Upper lobe of left lung (tissue), 4 donors: Measurements from ENCODE around the gene KCNK1.

ENCODE experiments used
- CTCF ChIP-seq, 6 experiments: fragments of 450-650 bp in 4 of 6; fragments of 200-600 bp in 2 of 6; sonication (generic) in 2 of 6; IDR thresholded peaks; one replicate each; pipeline ENCODE4 v1.5.1; 2016 to 2019; ENCODE audit warnings: antibody characterized with exemption in 6 of 6
- EP300 ChIP-seq, 4 donors: sonication (generic); formaldehyde crosslinking; IDR thresholded peaks; one replicate each; pipeline ENCODE4 v1.5.1; 2017; ENCODE audit warnings: antibody characterized with exemption in 4 of 4, control low read depth in 2 of 4
- POLR2AphosphoS5 ChIP-seq, 2 donors: sonication (generic); formaldehyde crosslinking; IDR thresholded peaks; one replicate each; pipeline ENCODE4 v1.5.1; 2017; ENCODE audit warnings: antibody characterized with exemption in 2 of 2

- TF ChIP-seq CTCF (IDR thresholded peaks at IDR 0.05): no peak
- TF ChIP-seq POLR2AphosphoS5 (IDR thresholded peaks at IDR 0.05): no peak
- TF ChIP-seq EP300 (IDR thresholded peaks at IDR 0.05): no peak
Observed at GRCh38 chr1:233651061-233651460, 37.2 kb downstream of the KCNK1 start.
